HG03457 (cell line): ENCODE measurements around the gene YIF1A.
A peak's percentile ranks its signal among the peaks of the same experiment; 100 is the strongest.
"Not testable (repeated sequence)": the region's sequence is repeated elsewhere in the genome, so short reads cannot be mapped to it uniquely, and the experiment has no call there.

Experiments
- ATAC-seq: cut with Tn5 transposase; IDR thresholded peaks from one replicate; pipeline ENCODE4 v1.9.1; 2021; ENCODE audit warnings: moderate number of reproducible peaks; ENCODE audit not compliant: unreplicated experiment

YIF1A gene

DNA sequence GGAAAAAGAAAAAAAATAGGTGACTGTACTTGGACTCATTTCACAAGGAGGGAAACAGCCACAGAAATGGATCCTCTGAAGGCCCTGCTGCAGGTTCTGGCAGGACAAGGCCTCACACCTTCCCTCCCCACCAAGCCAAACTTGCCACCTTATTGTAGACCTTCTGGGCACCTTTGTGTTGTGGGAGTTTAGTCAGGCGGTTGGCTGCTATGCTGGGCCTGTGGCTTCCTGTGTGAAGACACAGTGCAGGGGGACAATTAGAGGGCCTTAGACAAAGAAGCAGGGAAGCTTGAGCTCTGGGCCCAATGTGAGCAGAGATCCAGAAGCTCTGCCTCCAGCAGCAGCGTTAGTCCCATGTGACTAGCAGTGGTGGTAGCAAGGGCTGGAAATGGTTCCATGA is 16.3 kb downstream of the YIF1A start:
- no peak for ATAC-seq

DNA sequence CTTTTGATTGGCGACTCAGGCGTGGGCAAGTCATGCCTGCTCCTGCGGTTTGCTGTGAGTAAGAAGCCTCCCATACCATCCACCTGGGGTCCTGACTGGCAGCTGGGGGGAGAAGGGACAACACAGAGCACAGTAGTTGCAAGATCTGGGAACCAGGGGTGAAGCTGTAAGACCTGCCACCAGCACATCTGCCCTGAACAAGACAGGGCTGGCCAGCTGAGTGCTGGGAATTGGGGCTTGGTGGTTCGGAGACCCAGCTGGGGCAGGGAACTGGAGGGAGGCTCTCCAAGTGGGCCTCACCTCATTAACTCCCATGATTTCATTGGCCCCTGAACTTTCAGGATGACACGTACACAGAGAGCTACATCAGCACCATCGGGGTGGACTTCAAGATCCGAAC is 17.1 kb downstream of the YIF1A start:
- ATAC-seq = no peak

DNA sequence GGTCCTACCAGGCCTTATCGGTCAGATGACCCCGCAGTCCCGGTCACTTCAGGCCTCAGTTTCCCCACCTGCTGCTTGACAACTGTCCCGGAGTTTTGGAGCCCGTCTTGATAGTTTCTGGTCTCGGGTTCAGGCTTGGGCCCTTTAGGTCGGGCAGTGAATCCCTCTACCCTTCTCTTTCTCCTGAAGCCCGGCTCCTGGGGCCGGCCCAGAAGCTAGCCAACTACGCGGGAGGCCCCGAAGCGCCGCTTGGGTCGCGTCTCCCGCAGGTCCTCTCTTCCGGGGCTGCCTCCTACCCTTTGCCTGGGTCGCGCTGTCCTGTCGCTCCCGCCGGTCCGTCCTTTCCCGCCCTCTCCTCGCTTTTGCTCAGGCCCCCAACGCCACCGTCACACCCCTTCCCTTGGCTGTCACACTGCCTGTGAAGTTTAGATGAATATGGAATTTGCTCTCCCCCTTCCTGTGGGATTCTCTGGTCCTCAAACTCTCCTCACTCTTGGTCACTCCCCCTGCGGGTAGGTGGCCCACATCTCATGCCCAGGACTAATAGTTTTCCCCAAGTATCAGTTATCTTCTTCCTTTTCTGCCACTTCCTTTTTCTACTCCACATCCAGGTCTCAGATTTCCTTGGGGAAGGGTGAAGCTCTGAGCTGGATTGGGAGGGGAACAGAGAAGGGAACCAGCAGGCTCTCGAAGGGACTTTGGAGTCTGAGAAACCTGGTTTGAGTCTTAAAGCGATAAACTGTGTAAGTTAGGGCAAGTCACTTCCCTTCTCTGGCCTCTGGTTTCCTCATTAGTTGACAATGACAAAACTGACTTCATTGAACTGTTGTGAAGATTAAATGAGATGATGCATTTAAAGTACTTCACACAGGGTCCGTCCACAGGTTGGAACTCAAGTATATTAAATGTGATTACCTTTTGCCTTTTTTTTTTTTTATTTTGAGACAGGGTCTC is 19.7 kb downstream of the YIF1A start:
- ATAC-seq = no peak

DNA sequence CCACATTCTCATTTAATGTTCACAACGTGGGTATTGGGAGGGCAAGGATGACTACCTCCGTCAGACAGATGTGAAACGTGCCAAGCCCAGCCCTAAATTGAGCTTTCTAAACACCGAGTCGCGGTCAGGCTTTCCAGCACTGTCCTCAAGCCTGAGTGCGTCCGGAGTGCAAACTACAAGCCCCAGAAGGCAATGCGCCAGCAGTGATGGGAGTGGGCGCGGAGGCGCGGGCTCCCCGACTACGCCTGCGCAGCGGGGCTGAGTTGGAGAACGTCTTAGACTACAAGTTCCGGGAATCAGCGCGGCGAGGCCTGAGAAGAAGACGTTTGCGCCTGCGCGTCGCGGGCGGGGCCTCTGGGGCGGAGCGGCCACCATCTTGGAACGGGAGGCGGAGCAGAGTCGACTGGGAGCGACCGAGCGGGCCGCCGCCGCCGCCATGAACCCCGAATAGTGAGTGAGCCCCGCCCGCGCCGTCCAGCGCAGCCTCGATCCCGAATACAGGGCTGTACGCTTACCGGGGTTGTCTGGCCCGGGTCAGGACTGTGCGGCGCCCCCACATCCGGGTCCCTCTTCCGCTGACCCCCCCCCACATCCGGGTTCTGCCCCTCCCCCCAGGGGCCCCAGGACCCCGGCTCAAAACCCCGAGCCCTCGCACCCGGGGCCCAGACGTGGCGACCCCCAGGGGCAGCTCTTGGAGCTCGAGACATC is 20.5 kb downstream of the YIF1A start, which contains the start of gene RAB1B:
Gene RAB1B, plus strand, starts transcription at position 396 of the 708 bp plus-strand sequence. Its CDS starts 41 bp downstream, at position 437.
- peak; percentile 63 for ATAC-seq

DNA sequence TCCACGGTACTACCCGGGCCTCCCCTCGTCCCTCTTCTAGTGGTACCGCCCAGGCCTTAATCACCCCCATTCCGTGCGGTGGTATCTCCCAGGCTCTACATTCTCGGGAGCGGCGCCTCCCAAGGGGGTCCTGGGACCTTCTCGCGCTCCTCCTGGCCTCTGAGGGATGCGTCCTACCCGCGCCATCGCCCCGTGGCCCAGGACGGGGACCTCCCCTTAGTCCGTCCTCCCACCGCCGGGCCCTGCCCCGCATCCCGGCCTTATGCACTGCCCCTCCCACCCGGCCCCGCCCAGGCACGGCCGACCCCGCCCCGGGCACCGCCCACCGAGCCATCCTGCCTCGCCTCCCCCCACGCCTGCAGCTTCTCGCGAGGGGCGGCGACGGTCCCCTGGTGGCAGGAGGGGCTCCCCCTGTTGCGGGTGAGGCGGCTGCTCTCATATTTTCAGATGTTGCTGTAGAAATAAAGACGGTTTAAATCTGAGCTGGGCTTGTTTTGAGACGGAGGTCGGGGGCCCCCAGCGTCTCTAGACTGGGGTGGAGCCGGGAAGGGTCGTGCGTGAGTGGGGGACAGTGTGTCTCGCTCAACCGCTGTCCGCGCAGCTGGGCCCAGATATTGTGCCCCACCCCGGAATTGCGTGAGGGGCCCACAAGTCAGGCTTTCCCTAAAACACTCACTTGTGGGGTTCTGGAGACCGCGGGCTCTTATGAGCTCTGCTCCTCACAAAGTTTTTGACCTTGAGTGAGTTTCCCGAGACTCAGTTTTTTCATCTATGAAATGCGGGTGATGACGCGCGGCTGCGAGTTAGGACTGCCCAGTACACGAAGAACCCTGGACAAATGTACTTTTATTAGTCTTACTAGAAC is 21.3 kb downstream of the YIF1A start:
- no peak for ATAC-seq

DNA sequence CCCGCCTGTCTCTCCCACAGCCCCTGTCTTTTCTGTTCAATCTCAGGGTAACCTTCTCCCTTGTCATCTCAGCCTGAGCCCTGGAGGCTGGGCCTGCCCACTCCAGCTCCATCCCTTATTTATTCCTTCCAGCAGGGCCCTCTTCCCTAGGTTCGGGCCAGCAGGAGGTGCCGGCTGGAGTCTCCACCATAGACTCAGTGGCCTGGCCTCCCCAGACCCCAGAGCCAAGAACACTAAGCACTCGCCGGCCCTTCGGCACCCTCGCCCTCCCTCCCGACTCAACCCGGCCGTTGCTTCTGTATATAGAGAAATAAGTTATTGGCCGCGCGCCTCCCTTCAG is 21.9 kb downstream of the YIF1A start:
- no peak for ATAC-seq

DNA sequence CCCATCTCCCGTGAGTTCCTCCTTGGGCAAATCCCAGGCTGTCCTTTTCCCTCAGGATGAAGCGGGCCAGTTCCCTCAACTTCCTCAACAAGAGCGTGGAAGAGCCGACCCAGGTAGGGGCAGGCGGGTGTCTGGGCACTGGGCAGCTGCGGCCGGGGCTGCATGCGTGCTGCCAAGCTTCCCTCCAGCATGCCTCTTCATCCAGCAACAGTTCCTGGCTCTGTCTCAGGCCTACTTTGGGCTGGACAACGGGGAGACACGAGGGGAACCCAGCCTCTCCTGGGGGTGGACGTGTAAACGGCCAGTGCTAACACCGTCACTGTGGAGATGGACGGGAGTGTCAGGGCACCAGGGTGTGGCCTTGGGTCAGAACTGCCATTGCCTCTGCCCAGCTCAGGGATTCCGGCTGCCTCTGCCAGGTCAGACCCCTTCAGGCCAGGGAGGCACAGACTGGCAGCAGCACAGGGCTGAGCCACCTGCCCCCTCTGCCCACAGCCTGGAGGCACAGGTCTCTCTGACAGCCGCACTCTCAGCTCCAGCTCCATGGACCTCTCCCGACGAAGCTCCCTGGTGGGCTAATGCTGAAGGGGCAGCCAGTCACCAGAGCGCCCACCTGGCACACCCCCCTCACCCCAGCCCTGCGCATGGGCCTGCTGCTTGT is 22.4 kb downstream of the YIF1A start:
- no peak for ATAC-seq

DNA sequence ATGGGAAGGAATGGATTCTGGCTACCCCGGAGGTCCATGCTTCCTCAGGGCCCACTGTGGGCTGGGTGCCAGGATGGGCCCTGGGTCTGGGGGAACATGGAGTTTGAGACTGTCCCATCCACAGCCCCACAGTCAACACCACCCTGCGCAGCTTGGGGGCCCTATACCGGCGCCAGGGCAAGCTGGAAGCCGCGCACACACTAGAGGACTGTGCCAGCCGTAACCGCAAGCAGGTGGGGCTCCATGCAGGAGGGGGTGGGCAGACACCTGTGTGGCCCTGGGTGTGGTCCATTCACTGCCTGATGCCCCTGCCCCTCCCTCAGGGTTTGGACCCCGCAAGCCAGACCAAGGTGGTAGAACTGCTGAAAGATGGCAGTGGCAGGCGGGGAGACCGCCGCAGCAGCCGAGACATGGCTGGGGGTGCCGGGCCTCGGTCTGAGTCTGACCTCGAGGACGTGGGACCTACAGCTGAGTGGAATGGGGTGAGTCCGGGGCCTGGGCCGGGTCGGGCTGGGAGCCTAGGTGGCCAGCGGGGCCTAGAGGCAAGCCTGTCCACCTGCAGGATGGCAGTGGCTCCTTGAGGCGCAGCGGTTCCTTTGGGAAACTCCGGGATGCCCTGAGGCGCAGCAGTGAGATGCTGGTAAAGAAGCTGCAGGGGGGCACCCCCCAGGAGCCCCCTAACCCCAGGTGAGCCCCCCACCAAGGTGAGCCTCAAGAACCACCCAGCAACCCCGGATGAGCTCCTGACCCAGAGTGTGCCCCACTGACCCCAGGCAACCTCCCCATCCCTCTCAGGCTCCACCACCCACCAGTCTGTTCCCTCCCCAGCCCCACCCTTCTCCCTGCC is 23.2 kb downstream of the YIF1A start:
- no peak for ATAC-seq

DNA sequence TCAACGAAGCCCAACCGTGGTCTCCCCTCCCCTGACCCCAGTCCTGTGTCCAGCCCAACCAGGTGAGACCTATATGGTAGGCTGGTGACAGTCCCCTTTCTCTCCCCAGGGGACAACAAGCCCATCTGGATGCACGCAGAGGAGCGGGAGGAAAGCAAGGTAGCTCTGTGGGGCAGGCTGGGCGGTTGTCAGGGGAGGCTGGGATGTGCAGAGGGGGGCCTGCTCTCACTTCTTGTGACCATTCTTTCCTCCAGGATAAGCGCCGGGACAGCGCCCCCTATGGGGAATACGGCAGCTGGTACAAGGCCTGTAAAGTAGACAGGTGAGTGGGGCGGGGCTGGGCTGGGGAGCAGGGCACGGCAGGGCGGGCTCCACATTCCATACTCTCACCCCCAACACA is 24.0 kb downstream of the YIF1A start:
- no peak for ATAC-seq

DNA sequence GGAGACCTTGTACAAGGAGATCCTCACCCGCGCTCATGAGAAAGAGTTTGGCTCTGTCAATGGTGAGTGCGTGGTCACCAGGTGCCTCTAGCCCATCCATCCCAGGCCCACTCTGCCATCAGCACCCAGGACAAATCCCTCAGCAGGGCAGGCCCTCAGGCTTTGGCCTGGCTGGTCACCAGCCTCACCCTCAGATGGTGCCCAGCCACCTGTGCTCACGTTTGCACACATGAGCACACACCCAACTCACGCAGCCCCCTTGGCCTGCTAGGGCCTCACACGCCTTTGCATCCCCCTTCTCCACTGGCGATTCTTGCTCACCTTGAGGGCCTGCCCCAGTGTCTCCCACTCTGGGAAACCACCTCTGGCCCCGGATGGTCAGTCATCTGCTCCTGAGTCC is 24.6 kb downstream of the YIF1A start:
- no peak for ATAC-seq

DNA sequence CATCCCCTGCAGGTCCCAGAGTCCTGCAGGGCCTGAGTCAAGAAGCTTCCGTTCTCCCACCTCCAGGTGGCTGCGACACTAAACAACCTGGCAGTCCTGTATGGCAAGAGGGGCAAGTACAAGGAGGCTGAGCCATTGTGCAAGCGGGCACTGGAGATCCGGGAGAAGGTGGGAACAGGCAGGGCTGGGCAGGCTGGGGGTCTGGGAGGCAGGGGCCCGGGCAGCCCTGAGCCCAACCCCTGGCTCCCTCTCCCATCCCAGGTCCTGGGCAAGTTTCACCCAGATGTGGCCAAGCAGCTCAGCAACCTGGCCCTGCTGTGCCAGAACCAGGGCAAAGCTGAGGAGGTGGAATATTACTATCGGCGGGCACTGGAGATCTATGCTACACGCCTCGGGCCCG is 25.2 kb downstream of the YIF1A start:
- ATAC-seq = no peak

DNA sequence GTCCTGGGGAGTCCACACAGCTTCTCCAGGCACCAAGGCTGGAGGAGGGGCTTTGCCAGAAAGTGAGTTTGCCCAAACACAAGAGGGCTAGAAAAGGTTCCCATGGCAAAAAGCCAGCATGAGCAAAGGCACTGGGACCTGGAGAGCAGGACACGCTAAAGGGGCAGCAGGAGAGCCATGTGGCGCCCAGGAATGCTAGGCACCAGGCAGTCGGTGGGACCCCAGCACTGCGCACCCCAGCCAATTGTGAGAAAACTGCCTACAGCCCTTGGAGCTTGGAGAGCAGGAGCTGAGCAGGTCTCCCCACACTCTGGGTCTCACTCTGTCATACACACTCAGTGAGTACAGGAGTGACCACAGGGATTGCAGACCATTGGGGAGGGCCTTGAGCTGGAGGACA is 25.7 kb downstream of the YIF1A start:
- ATAC-seq = no peak

DNA sequence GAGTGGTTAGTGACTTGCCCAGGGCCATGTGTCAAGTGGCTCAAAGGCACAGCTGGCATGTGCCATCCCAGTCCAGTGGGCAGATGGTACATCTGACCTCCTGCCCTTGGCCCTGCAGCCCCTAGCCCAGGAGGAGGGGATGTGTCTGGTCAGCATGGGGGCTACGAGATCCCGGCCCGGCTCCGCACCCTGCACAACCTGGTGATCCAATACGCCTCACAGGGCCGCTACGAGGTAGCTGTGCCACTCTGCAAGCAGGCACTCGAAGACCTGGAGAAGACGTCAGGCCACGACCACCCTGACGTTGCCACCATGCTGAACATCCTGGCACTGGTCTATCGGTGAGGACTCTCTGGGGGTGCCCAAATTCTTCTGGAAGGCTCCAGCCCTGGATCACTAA is 26.2 kb downstream of the YIF1A start:
- ATAC-seq = no peak

DNA sequence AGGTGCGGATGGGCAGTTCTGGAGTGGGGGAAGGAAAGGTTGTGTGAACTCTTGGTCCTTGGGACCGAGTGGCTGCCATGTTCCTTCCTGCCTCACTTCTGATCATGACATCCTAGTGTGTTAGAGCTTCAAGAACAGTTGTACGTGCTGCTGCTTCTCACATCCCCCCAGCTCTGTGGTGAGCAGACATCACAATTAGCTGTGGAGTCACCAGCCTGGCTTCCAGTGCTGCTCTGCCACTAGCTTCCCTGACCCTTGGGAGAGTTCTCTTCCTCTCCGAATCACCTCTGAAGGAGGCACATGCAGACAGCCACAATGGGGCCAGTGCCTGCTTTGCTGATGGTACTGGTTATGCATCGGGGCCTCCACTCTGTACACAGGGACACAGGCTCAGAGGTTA is 26.8 kb downstream of the YIF1A start:
- ATAC-seq = no peak

DNA sequence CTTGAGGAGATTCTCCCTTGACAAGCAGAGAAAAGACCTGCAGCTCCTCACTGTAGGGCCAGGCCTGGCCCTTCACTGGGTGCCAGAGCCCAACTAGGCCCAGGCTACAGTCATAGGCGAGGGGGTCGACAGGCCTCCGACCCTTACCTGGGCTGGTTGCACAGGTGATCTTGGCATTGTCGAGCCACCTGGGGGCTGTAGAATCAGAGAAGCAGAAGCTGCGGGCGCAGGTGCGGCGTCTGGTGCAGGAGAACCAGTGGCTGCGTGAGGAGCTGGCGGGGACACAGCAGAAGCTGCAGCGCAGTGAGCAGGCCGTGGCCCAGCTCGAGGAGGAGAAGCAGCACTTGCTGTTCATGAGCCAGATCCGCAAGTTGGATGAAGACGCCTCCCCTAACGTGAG is 27.4 kb downstream of the YIF1A start:
- no peak for ATAC-seq

DNA sequence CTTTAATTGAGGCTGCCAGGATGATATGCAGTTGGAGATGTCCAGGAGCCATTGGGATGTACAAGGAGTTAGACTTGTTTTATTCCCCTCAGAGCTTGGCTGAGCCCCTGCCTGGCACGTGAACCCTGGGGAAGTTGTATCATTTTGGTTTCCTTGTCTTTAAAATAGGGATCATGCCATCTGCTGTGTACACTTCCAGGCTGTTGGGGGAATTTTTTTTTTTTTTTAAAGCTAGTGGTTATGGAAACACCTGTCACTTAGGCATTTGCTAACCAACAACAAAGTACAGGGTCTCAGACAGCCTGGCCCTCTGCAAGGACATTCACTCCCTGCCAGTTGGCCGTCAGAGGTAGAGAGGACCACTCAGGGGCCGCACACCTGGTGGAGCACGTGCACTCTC is 29.0 kb downstream of the YIF1A start:
- no peak for ATAC-seq

DNA sequence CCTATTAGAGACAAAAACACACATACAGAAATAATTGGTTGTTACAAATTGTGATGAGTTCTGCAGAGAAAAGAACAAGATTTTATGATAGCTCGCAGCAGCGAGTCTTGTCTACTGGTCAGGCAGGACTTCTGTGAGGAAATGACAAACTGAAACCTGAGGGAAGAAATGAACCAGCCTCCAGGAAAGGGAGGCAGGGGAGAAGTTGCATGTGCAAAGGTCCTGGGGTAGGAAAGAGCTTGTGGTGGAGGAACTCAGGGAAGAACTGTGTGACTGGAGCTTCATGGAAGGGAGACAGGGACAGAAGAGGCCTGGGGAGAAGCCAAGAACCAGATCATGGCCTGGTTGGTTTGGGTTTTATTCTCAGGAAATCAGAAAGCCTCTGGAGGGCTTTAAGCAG is 29.7 kb downstream of the YIF1A start:
- no peak for ATAC-seq

DNA sequence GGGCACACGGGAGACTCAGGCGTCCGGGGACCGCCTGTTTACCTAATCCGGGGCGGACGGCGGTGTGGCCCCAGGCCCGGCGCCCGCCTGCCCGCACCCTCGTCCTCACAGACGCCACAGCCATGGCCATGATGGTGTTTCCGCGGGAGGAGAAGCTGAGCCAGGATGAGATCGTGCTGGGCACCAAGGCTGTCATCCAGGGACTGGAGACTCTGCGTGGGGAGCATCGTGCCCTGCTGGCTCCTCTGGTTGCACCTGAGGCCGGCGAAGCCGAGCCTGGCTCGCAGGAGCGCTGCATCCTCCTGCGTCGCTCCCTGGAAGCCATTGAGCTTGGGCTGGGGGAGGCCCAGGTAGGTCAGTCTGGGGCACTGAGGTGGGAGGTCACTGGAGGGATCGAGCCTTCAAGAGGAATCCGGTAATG is 30.5 kb downstream of the YIF1A start:
- ATAC-seq = no peak

DNA sequence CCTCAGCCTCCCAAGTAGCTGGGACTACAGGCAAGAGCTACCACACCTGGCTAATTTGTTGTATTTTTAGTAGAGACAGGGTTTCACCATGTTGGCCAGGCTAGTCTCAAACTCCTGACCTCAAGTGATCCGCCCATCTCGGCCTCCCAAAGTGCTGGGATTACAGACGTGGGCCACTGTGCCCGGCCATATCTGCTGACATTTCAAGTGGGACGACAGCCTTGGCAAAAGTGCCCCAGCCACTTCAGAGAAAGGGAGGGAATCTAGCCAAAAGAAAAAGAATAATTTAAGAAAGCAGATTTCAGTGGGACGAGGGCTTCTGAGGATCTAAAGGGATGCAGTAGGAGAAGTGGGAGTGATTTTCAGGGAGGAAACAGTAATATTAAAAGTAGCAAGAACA is 35.9 kb downstream of the YIF1A start:
- ATAC-seq = not testable (repeated sequence)

DNA sequence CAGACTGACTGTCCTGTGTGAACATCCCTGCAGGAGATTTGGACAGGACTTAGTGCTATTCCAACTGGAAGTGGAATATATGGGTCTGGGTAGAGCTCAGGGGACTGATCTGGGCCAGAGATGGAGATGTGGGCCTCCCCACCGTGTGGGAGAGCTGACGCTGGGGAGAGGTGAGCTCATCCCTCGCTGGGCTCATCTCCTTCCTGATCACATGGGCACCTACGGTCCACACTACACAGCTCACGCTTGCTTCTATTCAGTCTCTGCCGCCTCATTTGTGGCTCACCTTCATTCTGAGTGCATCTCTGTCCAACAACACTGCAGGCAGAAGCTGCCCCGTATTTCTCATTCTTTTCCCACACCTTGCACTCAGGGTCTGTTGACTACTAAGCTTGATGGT is 37.1 kb downstream of the YIF1A start:
- ATAC-seq = no peak
